ENCODE measurements around the gene HOXC12. TPM values are rescaled to one million over a fixed set of nuclear protein-coding genes. Genes with fewer than 3 reads are reported as not detected.

HOXC12 gene
- total and polyA plus RNA-seq, 4 donors, result not detected

DNA sequence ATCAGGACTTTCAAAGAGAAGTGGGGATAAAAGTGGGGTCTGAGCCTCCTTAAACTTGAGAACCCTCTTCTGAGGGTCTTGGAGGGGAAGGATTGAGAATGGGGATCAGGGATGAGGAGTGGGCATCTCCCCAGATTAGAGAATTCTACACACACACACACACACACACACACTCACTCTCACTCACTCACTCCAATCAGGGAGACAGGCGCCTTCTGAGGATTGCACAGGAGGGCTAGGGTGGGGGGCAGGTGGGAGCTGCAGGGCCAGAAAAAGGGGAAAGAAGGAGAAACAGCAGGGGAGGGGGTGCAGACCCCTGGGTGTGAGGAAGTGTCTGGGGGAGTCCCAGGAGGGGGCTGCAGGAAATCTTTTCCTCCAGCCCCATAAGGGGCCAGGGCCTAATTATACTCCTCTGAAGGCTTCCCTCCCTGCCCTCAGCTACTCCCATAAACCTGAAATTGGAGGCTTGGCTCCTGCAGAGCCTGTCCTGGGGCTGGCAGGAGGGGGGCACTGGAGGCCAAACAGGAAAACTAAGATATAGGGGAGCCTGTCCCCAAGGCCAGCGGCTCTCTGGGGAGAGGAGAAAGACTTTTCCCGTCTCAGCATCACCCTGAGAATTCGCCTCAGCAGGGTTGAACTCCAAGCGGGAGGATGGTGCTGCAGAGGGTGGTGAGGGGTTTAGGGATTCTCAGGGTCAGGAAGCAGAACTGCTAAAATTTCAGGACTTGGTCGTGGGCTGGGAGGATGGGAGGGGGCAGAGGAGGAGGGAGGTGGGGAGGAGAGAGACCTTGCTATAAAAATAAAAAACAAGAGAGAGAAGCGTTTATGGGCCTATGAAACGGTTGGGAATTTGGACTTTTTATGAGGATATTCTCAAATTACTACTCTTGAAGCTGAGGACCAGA, 46.8 kb downstream of the HOXC12 start:
- Histone ChIP-seq H3K9me3 (ENCODE audit: control insufficient read depth in 4 of 4, low read length in 3 of 4) (no peaks in the 10 kb centered on the region), H3K4me3 (ENCODE audit: low read depth in 1 of 3, low read length in 3 of 3) (no peak overlapping the region), H3K4me1 (ENCODE audit: control insufficient read depth in 4 of 4, insufficient read depth in 4 of 4, low read length in 3 of 4) (peaks cover 5 to 12% (median 9%) of the 10 kb centered on the region in 4 donors), H3K27ac (ENCODE audit: low read depth in 1 of 2, low read length in 2 of 2) (no peak overlapping the region), H3K27me3 (ENCODE audit: control insufficient read depth in 4 of 4, insufficient read depth in 4 of 4, low read length in 3 of 4) (peaks cover 9 to 48% (median 11%) of the 10 kb centered on the region in 4 donors), H3K9ac (ENCODE audit: low read depth in 1 of 2, low read length in 2 of 2) (no peak overlapping the region), H3K36me3 (ENCODE audit: control insufficient read depth in 4 of 4, insufficient read depth in 3 of 4, low read depth in 1 of 4, low read length in 3 of 4) (no peaks in the 10 kb centered on the region)
- TF ChIP-seq TAF1 (conservative IDR thresholded peaks at IDR 0.05) (no peak), GABPA (IDR thresholded peaks at IDR 0.05 in 1 of 2, conservative IDR thresholded peaks at IDR 0.05 in 1 of 2) (no peak), FOXA2 (IDR thresholded peaks at IDR 0.05) (no peak), HNF4G (IDR thresholded peaks at IDR 0.05) (no peak), HNF4A (conservative IDR thresholded peaks at IDR 0.05) (no peak), EGR1 (IDR thresholded peaks at IDR 0.05; ENCODE audit: low read depth in 2 of 2) (no peak), REST (IDR thresholded peaks at IDR 0.05) (no peak), RXRA (IDR thresholded peaks at IDR 0.05) (no peak), ZBTB33 (IDR thresholded peaks at IDR 0.05) (no peak), YY1 (IDR thresholded peaks at IDR 0.05) (no peak)
- TF ChIP-seq, protein P1, sequence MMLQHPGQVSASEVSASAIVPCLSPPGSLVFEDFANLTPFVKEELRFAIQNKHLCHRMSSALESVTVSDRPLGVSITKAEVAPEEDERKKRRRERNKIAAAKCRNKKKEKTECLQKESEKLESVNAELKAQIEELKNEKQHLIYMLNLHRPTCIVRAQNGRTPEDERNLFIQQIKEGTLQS (IDR thresholded peaks at IDR 0.05), result no peak
- TF ChIP-seq, protein P2, sequence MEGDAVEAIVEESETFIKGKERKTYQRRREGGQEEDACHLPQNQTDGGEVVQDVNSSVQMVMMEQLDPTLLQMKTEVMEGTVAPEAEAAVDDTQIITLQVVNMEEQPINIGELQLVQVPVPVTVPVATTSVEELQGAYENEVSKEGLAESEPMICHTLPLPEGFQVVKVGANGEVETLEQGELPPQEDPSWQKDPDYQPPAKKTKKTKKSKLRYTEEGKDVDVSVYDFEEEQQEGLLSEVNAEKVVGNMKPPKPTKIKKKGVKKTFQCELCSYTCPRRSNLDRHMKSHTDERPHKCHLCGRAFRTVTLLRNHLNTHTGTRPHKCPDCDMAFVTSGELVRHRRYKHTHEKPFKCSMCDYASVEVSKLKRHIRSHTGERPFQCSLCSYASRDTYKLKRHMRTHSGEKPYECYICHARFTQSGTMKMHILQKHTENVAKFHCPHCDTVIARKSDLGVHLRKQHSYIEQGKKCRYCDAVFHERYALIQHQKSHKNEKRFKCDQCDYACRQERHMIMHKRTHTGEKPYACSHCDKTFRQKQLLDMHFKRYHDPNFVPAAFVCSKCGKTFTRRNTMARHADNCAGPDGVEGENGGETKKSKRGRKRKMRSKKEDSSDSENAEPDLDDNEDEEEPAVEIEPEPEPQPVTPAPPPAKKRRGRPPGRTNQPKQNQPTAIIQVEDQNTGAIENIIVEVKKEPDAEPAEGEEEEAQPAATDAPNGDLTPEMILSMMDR (IDR thresholded peaks at IDR 0.05; ENCODE audit: low read depth, low read length, missing input control), result no peak
- no peak for DNase-seq (ENCODE audit: low spot score)
- 18% methylated on average over 8 of the region's 8 CpGs for WGBS

Data from liver (tissue), 9 donors.